ENCODE results near the gene OMD.
A peak's percentile ranks its signal among the peaks of the same experiment; 100 is the strongest.

OMD gene

DNA sequence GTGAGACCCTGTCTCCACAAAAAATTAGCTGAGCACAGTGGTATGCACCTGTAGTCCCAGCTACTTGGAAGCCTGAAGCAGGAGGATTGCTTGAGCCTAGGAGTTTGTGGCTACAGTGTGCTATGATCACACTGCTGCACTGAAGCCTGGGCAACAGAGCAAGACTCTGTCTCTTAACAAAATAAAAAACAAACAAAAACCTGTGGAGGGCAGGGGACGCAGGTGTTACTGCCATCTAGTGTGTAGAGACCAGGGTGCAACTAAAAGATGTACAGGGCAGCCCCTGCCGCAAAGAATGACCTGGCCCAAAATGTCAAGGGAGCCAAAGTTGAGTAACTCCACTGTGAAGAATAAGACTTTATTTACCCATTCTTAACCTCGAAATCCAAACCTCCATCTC lies 30.9 kb upstream of the OMD start:
- FAIRE-seq (no peak), DNase-seq (ENCODE audit: insufficient read length, low spot score) (no peak)
- peak; percentile 13 for TF ChIP-seq CTCF (IDR thresholded peaks at IDR 0.05; ENCODE audit: insufficient read depth, missing control alignments)

- FAIRE-seq (no peak), DNase-seq (ENCODE audit: insufficient read length, low spot score) (no peak)
- TF ChIP-seq CTCF (IDR thresholded peaks at IDR 0.05; ENCODE audit: insufficient read depth, missing control alignments): no peak
Observed at GRCh38 chr9:92446536-92446935, 22.3 kb upstream of the OMD start.

- no peak for FAIRE-seq
- no peak for DNase-seq (ENCODE audit: insufficient read length, low spot score)
- TF ChIP-seq CTCF (IDR thresholded peaks at IDR 0.05; ENCODE audit: insufficient read depth, missing control alignments): no peak
Observed at GRCh38 chr9:92444841-92445240, 20.6 kb upstream of the OMD start.

DNA sequence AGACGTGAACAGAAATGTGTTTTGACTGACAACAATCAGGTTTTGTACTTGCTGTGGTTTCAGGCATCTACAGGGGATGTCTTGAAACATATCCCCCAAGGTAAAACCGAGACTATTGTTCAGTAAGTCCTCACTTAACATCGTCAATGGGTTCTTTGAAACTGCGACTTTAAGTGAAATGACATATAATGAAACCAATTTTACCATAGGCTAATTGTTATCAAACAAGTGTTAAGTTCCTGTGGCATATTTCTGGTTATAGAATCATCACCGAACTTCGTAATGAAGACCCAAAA lies 16.4 kb upstream of the OMD start:
- no peak for FAIRE-seq
- TF ChIP-seq CTCF (IDR thresholded peaks at IDR 0.05; ENCODE audit: insufficient read depth, missing control alignments): no peak
- no peak for DNase-seq (ENCODE audit: insufficient read length, low spot score)

GRCh38 chr9:92439921-92440750 lies 15.9 kb upstream of the OMD start:
- no peak for FAIRE-seq
- TF ChIP-seq CTCF (IDR thresholded peaks at IDR 0.05; ENCODE audit: insufficient read depth, missing control alignments): no peak
- no peak for DNase-seq (ENCODE audit: insufficient read length, low spot score)

DNA sequence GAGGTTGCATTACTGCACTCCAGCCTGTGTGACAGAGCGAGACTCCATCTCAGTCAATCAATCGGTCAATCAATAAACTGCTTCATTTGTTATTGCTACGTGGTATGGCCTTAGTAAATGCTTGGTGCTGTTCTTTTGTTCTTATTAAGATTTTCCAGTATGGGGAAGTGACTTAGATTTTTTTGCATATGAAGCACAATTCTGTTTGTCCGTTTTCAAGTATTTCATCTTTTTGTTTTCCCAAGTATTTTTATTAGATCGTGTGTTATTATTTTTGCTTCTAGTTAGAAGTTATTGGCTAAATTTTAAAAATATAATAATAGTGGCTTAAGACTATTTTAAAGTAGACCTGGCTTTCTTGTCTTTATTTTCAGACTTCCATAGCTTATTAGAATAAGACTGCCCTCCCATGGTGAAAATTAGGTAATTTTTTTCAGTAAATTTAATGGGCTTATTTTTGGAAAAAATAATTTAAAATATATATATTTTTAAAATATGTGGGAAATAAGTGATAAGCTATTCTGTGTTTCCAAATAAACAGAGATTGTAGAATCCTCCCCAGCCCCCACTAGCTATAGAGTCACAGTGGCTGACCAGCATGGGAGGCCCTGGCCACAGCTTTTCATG lies 14.7 kb upstream of the OMD start:
- peak; percentile 29 for TF ChIP-seq CTCF (IDR thresholded peaks at IDR 0.05; ENCODE audit: insufficient read depth, missing control alignments)
- no peak for FAIRE-seq
- DNase-seq (ENCODE audit: insufficient read length, low spot score): no peak

DNA sequence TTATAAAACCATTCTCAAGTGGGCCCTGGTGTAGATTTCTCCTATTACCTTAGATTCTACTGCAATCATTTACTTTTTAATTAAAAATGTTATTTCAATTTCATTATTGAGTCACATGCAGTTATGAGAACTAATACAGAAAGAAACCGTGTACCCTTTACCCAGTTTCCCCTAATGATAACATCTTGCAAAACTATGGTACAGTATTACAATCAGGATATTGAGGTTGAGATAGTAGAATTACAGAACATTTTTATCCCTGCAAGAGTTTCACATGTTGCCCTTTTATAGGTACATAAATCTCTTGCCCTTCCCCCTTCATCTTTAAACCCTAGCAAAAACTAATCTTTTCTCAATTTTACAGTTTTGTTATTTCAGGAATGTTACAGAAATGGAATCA lies 11.0 kb upstream of the OMD start:
- no peak for FAIRE-seq
- TF ChIP-seq CTCF (IDR thresholded peaks at IDR 0.05; ENCODE audit: insufficient read depth, missing control alignments): no peak
- DNase-seq (ENCODE audit: insufficient read length, low spot score): no peak
